Measurements from ENCODE around the gene PPFIBP1. TPM values are rescaled to one million over a fixed set of nuclear protein-coding genes. Genes with fewer than 3 reads are reported as not detected.

The PPFIBP1 gene
- total and polyA plus RNA-seq, 2 of the 8 experiments (the other 6 are each of a cell fraction or from before 2014, with no cell fraction given), result 7.7 to 31.3 TPM

DNA sequence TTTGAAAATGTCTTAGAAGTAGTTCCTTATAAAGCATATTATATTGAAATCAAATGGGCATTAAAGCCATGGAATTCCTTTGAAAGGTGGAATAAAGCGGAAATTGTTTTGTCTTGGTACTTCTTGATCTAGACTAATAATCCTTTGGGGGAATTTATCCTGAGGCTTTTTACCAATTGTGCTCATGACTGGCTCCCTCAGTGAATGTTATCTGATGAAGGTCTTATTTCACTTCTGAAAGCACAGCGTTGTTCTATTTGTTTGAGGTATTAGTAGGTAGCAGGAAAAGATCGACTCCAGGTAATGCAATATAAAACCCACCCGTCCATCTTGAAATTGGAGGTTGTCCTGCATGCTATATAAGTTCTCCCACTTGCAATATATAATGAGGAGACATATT lies 64.8 kb downstream of the PPFIBP1 start (continued):
- no peak for TF ChIP-seq RFX5 (IDR thresholded peaks at IDR 0.05; ENCODE audit: borderline replicate concordance, low read depth, low read length)
- no peak for TF ChIP-seq MAFK (IDR thresholded peaks at IDR 0.05; ENCODE audit: low read depth, low read length)
- no peak for TF ChIP-seq NANOG (IDR thresholded peaks at IDR 0.05; ENCODE audit: insufficient read depth, low read depth, low read length, poor library complexity, severe bottlenecking)
- TF ChIP-seq HDAC2 (IDR thresholded peaks at IDR 0.05; ENCODE audit: borderline replicate concordance in 1 of 2, low read depth in 2 of 2, low read length in 2 of 2), result no peak
- TF ChIP-seq KDM1A (IDR thresholded peaks at IDR 0.05; ENCODE audit: borderline replicate concordance, low read length), result no peak
- TF ChIP-seq SUZ12 (IDR thresholded peaks at IDR 0.05; ENCODE audit: low read length), result no peak
- TF ChIP-seq CTBP2 (IDR thresholded peaks at IDR 0.05; ENCODE audit: borderline replicate concordance, insufficient read depth, insufficient read length, low read length), result no peak

All from H1 (cell line).